ACC112 (cell line): ENCODE data around the gene CEP192.

Experiments used
- H2AFZ ChIP-seq: fragments of 200-600 bp; sonication (generic); one replicate; pipeline ENCODE4 v1.6.0; 2017; ENCODE audit warnings: antibody characterized with exemption, low read length; ENCODE audit not compliant: unreplicated experiment
- H3K27ac ChIP-seq: fragments of 200-600 bp; sonication (generic); 2 replicates; pipeline ENCODE4 v1.5.1; 2014; ENCODE audit warnings: low read depth, mild to moderate bottlenecking, antibody characterized with exemption, low read length, moderate library complexity
- H3K27me3 ChIP-seq: fragments of 200-600 bp; sonication (generic); 2 replicates; pipeline ENCODE4 v1.6.1; 2014; ENCODE audit warnings: mild to moderate bottlenecking, antibody characterized with exemption, low read length, moderate library complexity, mixed read lengths; ENCODE audit not compliant: insufficient read depth
- H3K36me3 ChIP-seq: fragments of 200-600 bp; sonication (generic); 2 replicates; pipeline ENCODE4 v1.6.1; 2016; ENCODE audit warnings: mild to moderate bottlenecking, antibody characterized with exemption, low read length, moderate library complexity, mixed read lengths; ENCODE audit not compliant: insufficient read depth
- H3K4me1 ChIP-seq: fragments of 200-600 bp; sonication (generic); one replicate; pipeline ENCODE4 v1.6.1; 2016; ENCODE audit warnings: low read length, mixed read lengths; ENCODE audit not compliant: insufficient read depth, unreplicated experiment, control insufficient read depth
- H3K4me3 ChIP-seq: fragments of 200-600 bp; sonication (generic); 2 replicates; pipeline ENCODE4 v1.5.1; 2014; ENCODE audit warnings: mild to moderate bottlenecking, low read depth, low read length
- H3K79me2 ChIP-seq: fragments of 200-600 bp; sonication (generic); one replicate; pipeline ENCODE4 v1.6.0; 2016; ENCODE audit warnings: low read length; ENCODE audit not compliant: control insufficient read depth, unreplicated experiment, insufficient read depth

CEP192 gene

DNA sequence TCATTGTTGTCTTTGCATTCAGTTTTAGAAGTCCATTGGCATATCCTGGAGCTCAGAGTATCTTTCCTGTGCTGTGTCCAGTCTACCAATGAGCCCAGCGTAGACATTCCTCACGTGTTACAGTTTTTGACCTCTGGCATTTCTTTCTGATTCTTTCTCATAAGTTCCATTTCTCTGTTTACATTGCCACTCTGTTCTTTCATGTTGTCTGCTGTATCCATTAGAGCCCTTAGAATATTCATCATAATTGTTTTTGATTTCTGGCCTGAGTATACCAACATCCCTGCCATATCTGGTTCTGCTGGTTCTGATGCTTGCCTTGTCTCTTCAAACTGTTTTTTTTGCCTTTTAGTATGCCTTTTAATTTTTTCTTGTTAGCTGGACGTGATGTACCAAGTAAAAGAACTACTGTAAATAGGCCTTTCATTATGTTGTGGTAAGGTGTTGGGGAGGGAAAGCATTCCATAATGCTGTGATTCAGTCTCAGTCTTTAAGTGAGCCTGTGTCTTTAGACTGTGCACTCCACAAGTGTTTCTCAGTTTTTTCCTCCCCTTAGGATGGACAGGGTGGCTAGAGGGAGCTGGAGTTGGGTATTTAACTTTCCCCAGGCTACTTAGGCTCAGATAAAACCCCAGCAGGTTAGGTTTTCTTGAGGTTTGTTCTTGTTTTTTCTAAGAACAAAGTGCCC, 35.6 kb downstream of the CEP192 start:
- Histone ChIP-seq H3K36me3 (peaks cover 48% of the 10 kb centered on the region), H3K79me2 (peaks cover 10% of the 10 kb centered on the region), H3K27ac (peak overlapping the region; percentile 19; the same call in 1 of the 2 replicates), H2AFZ (no peak overlapping the region), H3K4me3 (no peak overlapping the region), H3K4me1 (peaks cover 6% of the 10 kb centered on the region), H3K27me3 (no peaks in the 10 kb centered on the region)

DNA sequence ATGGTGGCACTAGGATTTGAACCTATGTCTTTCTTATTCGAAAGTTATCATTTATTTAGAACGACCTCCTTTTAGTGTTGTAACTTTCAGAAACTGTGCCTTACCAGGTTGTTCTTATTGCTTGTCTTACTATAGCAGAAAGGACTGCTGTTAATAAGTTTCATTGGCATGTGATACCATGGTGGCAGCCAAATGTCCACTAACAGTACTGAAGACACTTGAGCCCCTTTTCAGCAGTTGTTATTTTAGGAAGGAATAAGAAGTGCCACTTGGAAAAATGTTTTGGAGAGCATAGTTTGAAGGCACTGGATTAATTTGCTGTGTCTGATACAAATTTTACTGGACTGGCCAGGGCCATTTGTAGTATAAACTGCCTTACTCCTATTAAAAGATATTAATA, 37.7 kb downstream of the CEP192 start:
- no peak overlapping the region for H3K27ac ChIP-seq
- H3K27me3 ChIP-seq, result no peaks in the 10 kb centered on the region
- peaks cover 13% of the 10 kb centered on the region for H3K79me2 ChIP-seq
- H2AFZ ChIP-seq, result no peak overlapping the region
- no peak overlapping the region for H3K4me3 ChIP-seq
- H3K36me3 ChIP-seq, result peaks cover 29% of the 10 kb centered on the region
- H3K4me1 ChIP-seq, result peaks cover 6% of the 10 kb centered on the region

DNA sequence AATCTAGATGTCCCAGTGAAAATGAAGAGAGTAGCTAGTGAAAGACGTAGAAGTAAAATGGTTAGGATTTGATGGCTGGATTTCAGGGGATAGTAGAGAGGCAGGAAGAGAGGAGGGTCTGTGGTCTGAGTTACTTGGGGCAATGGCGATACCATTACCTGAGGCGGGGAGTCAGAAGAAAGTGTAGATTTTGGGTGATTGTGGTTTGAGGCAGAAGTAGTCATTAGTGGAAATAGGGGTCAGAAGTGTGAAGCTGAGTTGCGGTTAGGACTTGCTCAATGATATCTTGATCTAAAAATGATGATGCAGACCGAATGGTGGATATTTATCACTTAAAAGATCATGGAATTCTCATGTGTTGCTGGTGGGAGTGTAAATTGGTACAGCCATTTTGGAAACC, 41.0 kb downstream of the CEP192 start:
- H3K79me2 ChIP-seq, result peaks cover 13% of the 10 kb centered on the region
- peaks cover 25% of the 10 kb centered on the region for H3K36me3 ChIP-seq
- no peaks in the 10 kb centered on the region for H3K4me1 ChIP-seq
- no peak overlapping the region for H2AFZ ChIP-seq
- H3K27ac ChIP-seq, result no peak overlapping the region
- no peak overlapping the region for H3K4me3 ChIP-seq
- no peaks in the 10 kb centered on the region for H3K27me3 ChIP-seq

DNA sequence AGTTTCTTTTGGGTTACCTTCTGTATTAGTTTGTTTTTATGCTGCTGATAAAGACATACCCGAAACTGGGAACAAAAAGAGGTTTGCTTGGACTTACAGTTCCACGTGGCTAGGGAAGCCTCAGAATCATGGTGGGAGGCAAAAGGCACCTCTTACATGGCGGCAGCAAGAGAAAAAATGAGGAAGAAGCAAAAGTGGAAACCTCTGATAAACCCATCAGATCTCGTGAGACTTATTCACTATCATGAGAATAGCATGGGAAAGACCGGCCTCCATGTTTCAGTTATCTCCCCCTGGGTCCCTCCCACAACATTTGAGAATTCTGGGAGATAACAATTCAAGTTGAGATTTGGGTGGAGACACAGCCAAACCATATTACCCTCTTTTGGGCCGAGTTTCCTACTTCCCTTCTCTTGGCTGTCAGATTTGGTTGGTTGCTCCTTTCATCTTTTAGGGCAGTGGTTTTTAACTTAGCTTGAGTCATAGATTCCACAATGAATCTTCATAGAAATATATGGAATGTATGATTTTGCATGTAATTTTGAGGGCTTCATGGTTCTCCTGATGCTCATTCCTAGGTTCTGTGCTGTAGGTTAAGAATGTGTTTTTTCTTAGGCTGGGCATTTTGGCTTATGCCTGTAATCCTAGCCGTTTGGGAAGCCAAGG, 44.2 kb downstream of the CEP192 start:
- Histone ChIP-seq H2AFZ (no peak overlapping the region), H3K36me3 (peaks cover 18% of the 10 kb centered on the region), H3K27me3 (no peaks in the 10 kb centered on the region), H3K27ac (no peak overlapping the region), H3K79me2 (peaks cover 8% of the 10 kb centered on the region), H3K4me1 (no peaks in the 10 kb centered on the region), H3K4me3 (no peak overlapping the region)

DNA sequence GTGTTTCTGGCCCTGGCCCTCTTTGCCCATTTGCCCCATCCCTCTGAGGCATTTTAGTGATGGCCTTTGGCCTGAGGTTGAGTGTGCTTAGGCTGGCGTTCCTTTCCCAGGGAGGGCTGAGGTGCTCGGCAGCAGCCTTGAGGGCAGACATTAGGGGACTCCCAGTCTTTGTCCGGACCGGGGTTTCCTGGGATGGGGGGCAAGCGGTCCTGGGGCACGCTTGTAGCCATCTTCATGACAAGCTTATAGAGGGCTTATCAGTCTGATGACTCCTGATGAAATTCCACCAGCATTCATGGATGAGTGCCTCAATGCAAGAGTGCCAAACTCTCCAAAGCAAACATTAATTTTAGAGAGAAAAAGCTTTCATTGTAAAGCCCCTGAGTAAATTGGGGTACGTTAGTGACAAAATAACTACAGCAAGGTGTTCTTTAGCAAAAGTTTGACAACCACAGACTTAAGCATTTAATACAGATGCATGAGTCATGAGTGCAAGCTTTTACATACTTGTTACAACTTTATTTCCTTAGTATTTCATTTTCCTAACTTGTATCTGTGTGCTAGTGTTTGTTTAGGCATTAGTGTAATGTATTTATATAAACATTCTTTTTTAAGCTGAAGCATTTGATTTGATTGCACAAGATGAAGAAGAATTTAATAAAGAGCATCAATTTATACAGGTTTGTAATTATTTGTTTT, 45.6 kb downstream of the CEP192 start:
- H3K79me2 ChIP-seq, result peaks cover 7% of the 10 kb centered on the region
- no peaks in the 10 kb centered on the region for H3K4me1 ChIP-seq
- no peak overlapping the region for H3K27ac ChIP-seq
- H3K4me3 ChIP-seq, result no peak overlapping the region
- H2AFZ ChIP-seq, result no peak overlapping the region
- H3K27me3 ChIP-seq, result no peaks in the 10 kb centered on the region
- peaks cover 13% of the 10 kb centered on the region for H3K36me3 ChIP-seq

DNA sequence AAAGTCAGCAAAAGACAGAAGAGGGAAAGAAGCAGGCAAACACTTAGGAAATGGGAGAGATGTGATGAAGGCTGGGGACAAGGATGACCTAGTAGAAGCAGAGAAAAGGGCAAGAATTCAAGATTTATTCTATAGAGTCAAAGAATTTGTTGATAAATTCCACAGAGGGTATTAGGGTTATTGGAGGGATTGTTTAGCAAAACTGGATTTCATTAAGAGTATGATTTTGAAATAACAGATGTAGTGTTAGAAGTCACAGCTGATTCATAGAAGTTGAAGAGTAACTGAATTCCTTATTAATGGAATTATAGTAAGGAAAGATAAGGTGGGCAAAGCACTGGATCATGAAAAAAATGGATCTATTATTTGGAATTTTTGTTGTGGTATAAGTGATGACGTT, 48.6 kb downstream of the CEP192 start:
- Histone ChIP-seq H3K36me3 (peaks cover 27% of the 10 kb centered on the region), H3K4me1 (no peaks in the 10 kb centered on the region), H3K4me3 (no peak overlapping the region), H3K79me2 (no peaks in the 10 kb centered on the region), H3K27me3 (no peaks in the 10 kb centered on the region), H2AFZ (no peak overlapping the region), H3K27ac (no peak overlapping the region)

DNA sequence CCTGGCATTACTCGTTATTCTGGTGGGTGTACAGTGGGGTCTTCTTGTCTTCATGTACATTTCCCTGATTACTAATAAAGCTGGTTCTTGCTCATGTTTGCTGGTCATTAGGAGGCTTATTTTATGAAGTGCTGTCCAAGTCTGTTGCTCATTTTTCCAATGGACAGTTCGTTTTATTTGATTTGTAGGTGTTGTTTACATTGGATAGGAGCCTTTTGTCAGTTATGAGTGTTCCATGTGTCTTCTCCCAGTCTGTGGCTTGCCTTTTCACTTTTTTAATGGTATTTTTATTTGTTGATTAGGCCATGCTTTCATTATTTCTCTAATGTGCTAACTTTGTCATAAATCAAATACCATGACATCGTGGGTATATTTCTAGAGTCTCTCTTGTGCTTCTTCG, 51.9 kb downstream of the CEP192 start:
- H3K4me3 ChIP-seq, result no peak overlapping the region
- peaks cover 34% of the 10 kb centered on the region for H3K36me3 ChIP-seq
- no peaks in the 10 kb centered on the region for H3K27me3 ChIP-seq
- H2AFZ ChIP-seq, result no peak overlapping the region
- H3K27ac ChIP-seq, result no peak overlapping the region
- no peaks in the 10 kb centered on the region for H3K4me1 ChIP-seq
- peaks cover 4% of the 10 kb centered on the region for H3K79me2 ChIP-seq

DNA sequence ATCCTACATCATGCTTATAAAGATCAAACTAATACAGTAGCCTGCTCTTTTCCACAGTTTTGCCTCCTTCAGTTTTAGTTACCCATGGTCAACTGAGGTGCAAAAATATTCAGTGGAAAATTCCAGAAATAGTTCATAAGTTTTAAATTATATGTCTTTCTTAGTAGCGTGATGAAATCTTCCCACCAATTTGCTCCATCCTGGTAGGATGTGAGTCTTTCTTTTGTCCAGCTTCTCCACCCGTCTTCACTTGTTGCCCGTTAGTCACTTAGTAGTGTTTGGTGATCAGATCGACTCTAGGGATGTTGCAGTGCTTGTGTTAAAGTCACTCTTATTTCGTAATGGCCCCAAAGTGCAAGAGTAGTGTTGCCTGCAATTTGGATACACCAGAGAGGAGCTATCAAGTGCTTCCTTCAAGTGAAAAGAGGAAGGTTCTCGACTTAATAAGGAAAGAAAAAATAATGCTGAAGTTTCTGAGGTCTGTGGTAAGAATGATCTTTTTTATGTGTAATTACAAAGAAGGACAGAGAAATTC, 57.0 kb downstream of the CEP192 start:
- Histone ChIP-seq H3K4me1 (no peaks in the 10 kb centered on the region), H2AFZ (no peak overlapping the region), H3K36me3 (peaks cover 41% of the 10 kb centered on the region), H3K79me2 (peaks cover 4% of the 10 kb centered on the region), H3K27me3 (no peaks in the 10 kb centered on the region), H3K4me3 (no peak overlapping the region), H3K27ac (no peak overlapping the region)

DNA sequence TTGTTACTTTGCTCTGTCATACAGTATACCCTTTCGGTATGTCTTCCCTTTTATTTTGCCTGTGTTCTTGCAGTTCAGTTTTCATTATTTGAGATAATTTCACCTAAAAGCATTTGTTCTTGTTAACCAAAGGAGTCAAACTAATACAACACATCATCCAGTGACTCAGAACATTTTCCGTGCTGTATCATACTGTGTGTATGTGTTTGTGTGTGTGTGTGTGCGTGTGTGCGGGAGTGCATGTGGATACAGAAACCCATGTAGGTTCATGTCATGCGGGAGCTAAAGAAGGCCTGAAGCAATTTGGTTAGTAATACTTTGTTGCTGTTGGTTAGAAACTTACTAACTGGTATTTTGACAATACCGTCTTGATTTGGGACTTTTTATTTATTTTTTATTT, 60.0 kb downstream of the CEP192 start:
- H2AFZ ChIP-seq, result no peak overlapping the region
- no peak overlapping the region for H3K27ac ChIP-seq
- peaks cover 45% of the 10 kb centered on the region for H3K36me3 ChIP-seq
- H3K79me2 ChIP-seq, result peaks cover 4% of the 10 kb centered on the region
- no peak overlapping the region for H3K4me3 ChIP-seq
- no peaks in the 10 kb centered on the region for H3K4me1 ChIP-seq
- H3K27me3 ChIP-seq, result no peaks in the 10 kb centered on the region

DNA sequence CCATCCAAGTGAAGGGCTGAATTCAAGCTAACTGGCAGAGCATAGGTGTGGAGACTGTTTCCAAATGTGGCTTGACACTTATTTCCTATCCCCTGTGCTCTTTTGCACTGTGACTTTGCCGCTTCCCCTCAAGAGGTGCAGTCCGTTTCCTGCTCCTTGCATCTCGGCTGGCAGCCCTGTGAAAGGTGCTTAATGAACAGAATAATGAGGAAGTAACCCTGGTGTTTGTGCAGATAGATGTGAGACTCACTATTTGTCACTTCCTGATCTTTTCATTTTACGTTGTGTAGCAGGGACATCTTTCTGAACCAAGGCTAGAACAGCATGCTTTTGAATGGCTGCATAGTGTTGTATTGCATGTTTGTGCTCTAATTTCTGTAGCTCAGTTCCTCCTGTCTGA, 60.8 kb downstream of the CEP192 start:
- H3K79me2 ChIP-seq, result peaks cover 3% of the 10 kb centered on the region
- H3K27ac ChIP-seq, result no peak overlapping the region
- H3K27me3 ChIP-seq, result no peaks in the 10 kb centered on the region
- no peaks in the 10 kb centered on the region for H3K4me1 ChIP-seq
- no peak overlapping the region for H2AFZ ChIP-seq
- H3K36me3 ChIP-seq, result peaks cover 48% of the 10 kb centered on the region
- H3K4me3 ChIP-seq, result no peak overlapping the region
